ENCODE data around the gene PDE7B. TPM values are rescaled to one million over a fixed set of nuclear protein-coding genes. Genes with fewer than 3 reads are reported as not detected.
A peak's percentile ranks its signal among the peaks of the same experiment; 100 is the strongest.

Gene PDE7B
- total RNA-seq, 4 donors from 2014 or later, result 15.4 to 28.6 (median 18.8) TPM

DNA sequence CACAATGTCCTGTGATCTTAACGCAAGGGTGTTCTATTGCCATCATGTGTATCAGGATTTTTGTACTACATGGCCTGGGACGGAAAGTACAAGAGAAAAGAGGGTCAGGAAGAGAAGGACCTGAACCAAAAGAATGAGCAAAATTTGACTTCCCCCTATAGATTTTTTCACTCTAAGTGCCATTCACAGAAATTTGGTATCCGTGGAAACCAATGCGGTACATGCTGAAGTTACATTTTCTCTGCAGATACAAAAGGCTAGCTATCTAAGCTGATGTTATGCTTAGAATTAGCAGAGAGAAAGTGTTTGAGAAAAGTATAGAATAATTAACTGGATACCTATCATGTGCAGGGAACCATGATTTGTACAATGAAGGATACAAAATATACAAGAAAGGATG is 12.4 kb upstream of the PDE7B start:
- Histone ChIP-seq H3K36me3 (no peaks in the 10 kb centered on the region), H3K9me3 (no peaks in the 10 kb centered on the region), H3K27ac (no peak overlapping the region), H3K4me3 (no peak overlapping the region), H3K27me3 (no peaks in the 10 kb centered on the region), H3K4me1 (no peaks in the 10 kb centered on the region)
- TF ChIP-seq, protein P1, sequence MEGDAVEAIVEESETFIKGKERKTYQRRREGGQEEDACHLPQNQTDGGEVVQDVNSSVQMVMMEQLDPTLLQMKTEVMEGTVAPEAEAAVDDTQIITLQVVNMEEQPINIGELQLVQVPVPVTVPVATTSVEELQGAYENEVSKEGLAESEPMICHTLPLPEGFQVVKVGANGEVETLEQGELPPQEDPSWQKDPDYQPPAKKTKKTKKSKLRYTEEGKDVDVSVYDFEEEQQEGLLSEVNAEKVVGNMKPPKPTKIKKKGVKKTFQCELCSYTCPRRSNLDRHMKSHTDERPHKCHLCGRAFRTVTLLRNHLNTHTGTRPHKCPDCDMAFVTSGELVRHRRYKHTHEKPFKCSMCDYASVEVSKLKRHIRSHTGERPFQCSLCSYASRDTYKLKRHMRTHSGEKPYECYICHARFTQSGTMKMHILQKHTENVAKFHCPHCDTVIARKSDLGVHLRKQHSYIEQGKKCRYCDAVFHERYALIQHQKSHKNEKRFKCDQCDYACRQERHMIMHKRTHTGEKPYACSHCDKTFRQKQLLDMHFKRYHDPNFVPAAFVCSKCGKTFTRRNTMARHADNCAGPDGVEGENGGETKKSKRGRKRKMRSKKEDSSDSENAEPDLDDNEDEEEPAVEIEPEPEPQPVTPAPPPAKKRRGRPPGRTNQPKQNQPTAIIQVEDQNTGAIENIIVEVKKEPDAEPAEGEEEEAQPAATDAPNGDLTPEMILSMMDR (IDR thresholded peaks at IDR 0.05), result no peak
- TF ChIP-seq POLR2A (IDR thresholded peaks at IDR 0.05), result no peak
- intact Hi-C loops (cut with DNase I; ENCODE audit: low total_unique reads), result no loop called here
- no peak for DNase-seq

GRCh38 chr6:135842618-135843392 is 8.7 kb upstream of the PDE7B start:
- Histone ChIP-seq H3K27ac (no peak overlapping the region), H3K36me3 (no peaks in the 10 kb centered on the region), H3K27me3 (no peaks in the 10 kb centered on the region), H3K9me3 (no peaks in the 10 kb centered on the region), H3K4me3 (no peak overlapping the region), H3K4me1 (no peaks in the 10 kb centered on the region)
- intact Hi-C loops (cut with DNase I; ENCODE audit: low total_unique reads), result no loop called here
- TF ChIP-seq, protein P1 (IDR thresholded peaks at IDR 0.05), result no peak
- TF ChIP-seq POLR2A (IDR thresholded peaks at IDR 0.05), result no peak
- no peak for DNase-seq

DNA sequence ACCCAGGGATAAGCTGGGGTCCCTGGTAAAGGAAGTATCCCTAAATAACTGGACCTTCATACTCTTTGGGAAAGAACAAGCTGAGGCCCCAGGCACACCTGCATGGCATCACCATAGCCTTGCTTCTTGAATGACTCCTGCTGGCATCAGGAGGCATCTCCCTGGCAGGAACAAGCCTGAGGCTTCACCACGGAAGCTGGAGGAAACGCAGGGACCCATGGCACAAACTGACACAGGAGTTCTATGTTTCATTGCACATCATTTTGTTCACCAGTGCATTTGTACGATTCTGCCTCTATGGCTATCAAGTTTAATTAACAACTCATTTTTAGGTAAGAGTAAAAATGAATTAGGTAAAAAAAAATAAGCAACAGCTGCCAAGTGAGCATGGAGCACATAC is 619 bp upstream of the PDE7B start:
- DNase-seq, result no peak
- H3K27ac ChIP-seq, result peak overlapping the region; percentile 61 to 81
- intact Hi-C loops (cut with DNase I; ENCODE audit: low total_unique reads), result no loop called here
- H3K27me3 ChIP-seq, result no peaks in the 10 kb centered on the region
- H3K4me3 ChIP-seq, result no peak overlapping the region
- no peaks in the 10 kb centered on the region for H3K36me3 ChIP-seq
- H3K9me3 ChIP-seq, result no peaks in the 10 kb centered on the region
- no peaks in the 10 kb centered on the region for H3K4me1 ChIP-seq
- no peak for TF ChIP-seq POLR2A (IDR thresholded peaks at IDR 0.05)
- TF ChIP-seq, protein P1 (IDR thresholded peaks at IDR 0.05), result no peak

DNA sequence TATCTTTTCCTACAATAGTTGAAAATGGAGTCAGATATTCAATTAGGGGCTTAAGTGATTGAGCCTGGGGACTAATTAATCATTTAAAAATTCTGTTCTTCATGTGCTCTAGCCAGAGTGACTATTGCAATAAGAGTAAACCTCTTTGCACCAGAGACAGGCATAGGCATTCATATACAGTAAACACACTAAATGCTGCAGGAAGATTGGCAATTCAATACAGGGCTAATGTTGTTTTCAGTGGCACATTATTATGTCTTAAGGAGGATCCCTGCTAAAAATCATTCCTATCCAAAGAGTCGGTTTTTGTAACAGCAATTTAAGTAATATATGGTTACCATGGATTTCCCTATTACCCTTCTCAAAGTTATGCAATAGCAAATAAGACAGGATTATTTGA is 1.2 kb downstream of the PDE7B start:
- Histone ChIP-seq H3K36me3 (no peaks in the 10 kb centered on the region), H3K27ac (peak overlapping the region; percentile 61 to 81), H3K4me1 (no peaks in the 10 kb centered on the region), H3K4me3 (peak overlapping the region; percentile 31 to 34), H3K27me3 (no peaks in the 10 kb centered on the region), H3K9me3 (no peaks in the 10 kb centered on the region)
- intact Hi-C loops (cut with DNase I; ENCODE audit: low total_unique reads), result no loop called here
- no peak for DNase-seq
- TF ChIP-seq, protein P1 (IDR thresholded peaks at IDR 0.05), result no peak
- TF ChIP-seq POLR2A (IDR thresholded peaks at IDR 0.05), result no peak

DNA sequence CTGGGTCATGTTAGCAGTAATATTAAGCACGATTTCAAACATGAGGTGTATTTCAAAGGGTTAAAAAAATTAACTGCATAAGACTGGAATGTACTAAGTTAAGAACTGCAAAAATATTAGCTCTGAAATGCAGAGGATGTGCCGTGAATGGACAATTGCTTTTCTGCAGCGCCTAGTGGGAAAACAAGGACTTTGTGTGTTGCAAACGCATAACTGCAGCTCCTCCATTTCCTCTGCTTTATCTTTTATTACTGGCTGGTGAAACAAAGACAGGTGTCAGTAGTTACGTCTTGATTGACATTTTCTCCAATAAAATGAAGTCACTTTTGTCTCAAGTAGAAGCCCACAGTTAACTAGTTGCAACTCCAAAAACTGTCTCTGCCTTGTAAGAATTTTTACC is 1.7 kb downstream of the PDE7B start:
- DNase-seq, result no peak
- peak overlapping the region; percentile 31 to 34 for H3K4me3 ChIP-seq
- peak overlapping the region; percentile 13 to 81 for H3K27ac ChIP-seq
- intact Hi-C loops (cut with DNase I; ENCODE audit: low total_unique reads), result no loop called here
- H3K27me3 ChIP-seq, result no peaks in the 10 kb centered on the region
- no peaks in the 10 kb centered on the region for H3K9me3 ChIP-seq
- H3K36me3 ChIP-seq, result no peaks in the 10 kb centered on the region
- TF ChIP-seq, protein P1 (IDR thresholded peaks at IDR 0.05), result peak in 1 of 4 experiments; percentile 13
- TF ChIP-seq POLR2A (IDR thresholded peaks at IDR 0.05), result no peak
- no peaks in the 10 kb centered on the region for H3K4me1 ChIP-seq

All from uterus (tissue), 4 donors.